HEK293 (cell line): ENCODE results near the gene ZAP70.

ENCODE experiments used
- CTCF ChIP-seq: fragments of 450-650 bp; formaldehyde crosslinking; IDR thresholded peaks from 2 replicates; pipeline ENCODE4 v1.5.1; 2016; ENCODE audit warnings: missing biosample characterization, missing genetic modification characterization
- ZNF24 ChIP-seq: fragments of 450-650 bp; formaldehyde crosslinking; IDR thresholded peaks from 2 replicates; pipeline ENCODE4 v1.5.1; 2016; ENCODE audit warnings: missing biosample characterization, missing genetic modification characterization

- TF ChIP-seq CTCF (tag by site-specific recombination), result no peak
- no peak for TF ChIP-seq ZNF24 (tag by site-specific recombination)
These were observed 2.7 kb downstream of the ZAP70 start for GRCh38 chr2:97715951-97716694.
